NT2/D1 (cell line): ENCODE data around the gene S1PR3.

Source experiments
- SUZ12 ChIP-seq: IDR thresholded peaks from 2 replicates; pipeline ENCODE4 v1.6.1; 2011; ENCODE audit not compliant: insufficient read length, insufficient read depth; ENCODE audit errors: extremely low read depth
- ZNF274 ChIP-seq: IDR thresholded peaks from 2 replicates; pipeline ENCODE4 v1.6.1; 2011; ENCODE audit warnings: mild to moderate bottlenecking, low read depth, low read length

DNA sequence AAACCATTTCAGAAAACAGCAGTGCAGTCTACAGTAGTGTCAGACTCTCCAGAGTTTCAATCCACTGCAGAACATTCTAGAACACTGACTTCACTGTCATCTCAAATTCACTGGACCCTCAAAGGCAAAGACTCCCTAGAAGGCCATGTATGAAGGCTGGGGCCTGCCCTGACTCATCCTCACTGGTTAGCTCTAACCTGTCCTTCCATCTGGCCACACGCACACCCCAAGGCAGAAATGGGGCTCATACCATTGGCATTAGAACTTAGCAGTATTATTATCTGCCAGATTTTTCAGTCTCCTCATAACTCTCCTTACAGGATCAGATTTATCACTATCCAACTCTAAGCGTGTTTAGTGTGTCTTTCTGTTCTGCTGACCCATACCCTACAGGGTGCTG is 20.4 kb downstream of the S1PR3 start:
- TF ChIP-seq SUZ12 (no peak), ZNF274 (no peak)
